ENCODE measurements around the gene TAS1R2.

The TAS1R2 gene

GRCh38 chr1:18879791-18880309, 20.4 kb upstream of the TAS1R2 start:
- TF ChIP-seq, protein P1, sequence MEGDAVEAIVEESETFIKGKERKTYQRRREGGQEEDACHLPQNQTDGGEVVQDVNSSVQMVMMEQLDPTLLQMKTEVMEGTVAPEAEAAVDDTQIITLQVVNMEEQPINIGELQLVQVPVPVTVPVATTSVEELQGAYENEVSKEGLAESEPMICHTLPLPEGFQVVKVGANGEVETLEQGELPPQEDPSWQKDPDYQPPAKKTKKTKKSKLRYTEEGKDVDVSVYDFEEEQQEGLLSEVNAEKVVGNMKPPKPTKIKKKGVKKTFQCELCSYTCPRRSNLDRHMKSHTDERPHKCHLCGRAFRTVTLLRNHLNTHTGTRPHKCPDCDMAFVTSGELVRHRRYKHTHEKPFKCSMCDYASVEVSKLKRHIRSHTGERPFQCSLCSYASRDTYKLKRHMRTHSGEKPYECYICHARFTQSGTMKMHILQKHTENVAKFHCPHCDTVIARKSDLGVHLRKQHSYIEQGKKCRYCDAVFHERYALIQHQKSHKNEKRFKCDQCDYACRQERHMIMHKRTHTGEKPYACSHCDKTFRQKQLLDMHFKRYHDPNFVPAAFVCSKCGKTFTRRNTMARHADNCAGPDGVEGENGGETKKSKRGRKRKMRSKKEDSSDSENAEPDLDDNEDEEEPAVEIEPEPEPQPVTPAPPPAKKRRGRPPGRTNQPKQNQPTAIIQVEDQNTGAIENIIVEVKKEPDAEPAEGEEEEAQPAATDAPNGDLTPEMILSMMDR (conservative IDR thresholded peaks at IDR 0.05; ENCODE audit: low read depth, low read length) = no peak
- no peak for DNase-seq (ENCODE audit: low read depth)
- H3K4me3 ChIP-seq (ENCODE audit: low read depth, low read length) = no peak overlapping the region

GRCh38 chr1:18879215-18879790, 19.8 kb upstream of the TAS1R2 start:
- no peak for DNase-seq (ENCODE audit: low read depth)
- no peak overlapping the region for H3K4me3 ChIP-seq (ENCODE audit: low read depth, low read length)
- TF ChIP-seq, protein P1 (conservative IDR thresholded peaks at IDR 0.05; ENCODE audit: low read depth, low read length) = no peak

- no peak for DNase-seq (ENCODE audit: low read depth)
- TF ChIP-seq, protein P1 (conservative IDR thresholded peaks at IDR 0.05; ENCODE audit: low read depth, low read length) = no peak
- H3K4me3 ChIP-seq (ENCODE audit: low read depth, low read length) = no peak overlapping the region
Observed at GRCh38 chr1:18878538-18879214, 19.2 kb upstream of the TAS1R2 start.

DNA sequence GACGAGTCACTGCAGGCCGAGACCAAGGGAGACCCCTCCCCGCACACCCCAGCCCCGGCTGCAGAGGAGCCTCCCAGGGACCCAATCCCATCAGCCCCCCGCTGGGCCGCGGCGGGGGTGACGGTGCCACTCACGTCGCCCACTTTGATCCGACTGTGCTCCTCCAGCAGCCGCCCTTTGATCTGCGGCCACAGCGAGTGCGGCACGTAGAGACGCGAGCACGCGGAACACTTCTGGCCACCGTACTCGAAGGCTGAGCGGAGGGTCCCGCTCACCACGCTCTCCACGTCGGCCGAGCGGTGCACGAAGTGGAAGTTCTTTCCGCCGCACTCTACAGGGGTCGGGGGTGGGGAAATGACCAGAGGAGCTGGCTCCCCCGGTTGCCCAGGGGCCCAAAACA, 17.8 kb upstream of the TAS1R2 start:
- no peak overlapping the region for H3K4me3 ChIP-seq (ENCODE audit: low read depth, low read length)
- no peak for DNase-seq (ENCODE audit: low read depth)
- TF ChIP-seq, protein P1 (conservative IDR thresholded peaks at IDR 0.05; ENCODE audit: low read depth, low read length) = no peak

- TF ChIP-seq, protein P1 (conservative IDR thresholded peaks at IDR 0.05; ENCODE audit: low read depth, low read length) = no peak
- no peak for DNase-seq (ENCODE audit: low read depth)
- no peak overlapping the region for H3K4me3 ChIP-seq (ENCODE audit: low read depth, low read length)
Observed at GRCh38 chr1:18876210-18876609, 16.8 kb upstream of the TAS1R2 start.

GRCh38 chr1:18875796-18876128, 16.3 kb upstream of the TAS1R2 start:
- no peak for DNase-seq (ENCODE audit: low read depth)
- TF ChIP-seq, protein P1 (conservative IDR thresholded peaks at IDR 0.05; ENCODE audit: low read depth, low read length) = no peak
- H3K4me3 ChIP-seq (ENCODE audit: low read depth, low read length) = no peak overlapping the region

Data from choroid plexus epithelial cell (primary cell).